GM19324 (cell line): ENCODE measurements around the gene TCEAL4.
"Not testable (repeated sequence)": the region's sequence is repeated elsewhere in the genome, so short reads cannot be mapped to it uniquely, and the experiment has no call there.

Source experiments
- ATAC-seq: cut with Tn5 transposase; IDR thresholded peaks from one replicate; pipeline ENCODE4 v1.9.1; 2021; ENCODE audit warnings: mild to moderate bottlenecking, moderate library complexity; ENCODE audit not compliant: unreplicated experiment, low FRiP score

TCEAL4 gene

DNA sequence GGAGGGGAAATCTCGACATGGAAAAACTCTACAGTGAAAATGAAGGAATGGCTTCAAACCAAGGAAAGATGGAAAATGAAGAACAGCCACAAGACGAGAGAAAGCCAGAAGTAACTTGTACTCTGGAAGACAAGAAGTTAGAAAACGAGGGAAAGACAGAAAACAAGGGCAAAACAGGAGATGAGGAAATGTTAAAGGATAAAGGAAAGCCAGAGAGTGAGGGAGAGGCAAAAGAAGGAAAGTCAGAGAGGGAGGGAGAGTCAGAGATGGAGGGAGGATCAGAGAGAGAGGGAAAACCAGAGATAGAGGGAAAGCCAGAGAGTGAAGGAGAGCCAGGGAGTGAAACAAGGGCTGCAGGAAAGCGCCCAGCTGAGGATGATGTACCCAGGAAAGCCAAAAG lies 1.3 kb downstream of the TCEAL4 start:
- ATAC-seq = no peak

- not testable (repeated sequence) for ATAC-seq
These were observed 7.0 kb downstream of the TCEAL4 start for GRCh38 chrX:103592295-103592694.

DNA sequence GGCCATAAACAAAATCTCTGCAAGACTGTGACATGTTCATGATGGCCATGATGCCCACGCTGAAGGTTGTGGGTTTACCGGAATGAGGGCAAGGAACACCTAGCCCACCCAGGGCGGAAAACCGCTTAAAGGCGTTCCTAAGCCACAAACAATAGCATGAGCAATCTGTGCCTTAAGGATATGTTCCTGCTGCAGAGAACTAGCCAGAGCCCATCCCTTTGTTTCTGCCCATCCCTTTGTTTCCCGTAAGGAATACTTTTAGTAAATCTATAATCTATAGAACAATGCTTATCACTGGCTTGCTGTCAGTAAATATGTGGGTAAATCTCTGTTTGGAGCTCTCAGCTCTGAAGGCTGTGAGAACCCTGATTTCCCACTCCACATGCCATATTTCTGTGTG lies 9.9 kb downstream of the TCEAL4 start:
- ATAC-seq = not testable (repeated sequence)

GRCh38 chrX:103607364-103608305 lies 22.3 kb downstream of the TCEAL4 start, which contains the start of gene TCEAL3:
TCEAL3 (plus strand) TSS chrX:103607963; CDS start chrX:103609065, 1,102 bp downstream.
- ATAC-seq = peak; percentile 77

DNA sequence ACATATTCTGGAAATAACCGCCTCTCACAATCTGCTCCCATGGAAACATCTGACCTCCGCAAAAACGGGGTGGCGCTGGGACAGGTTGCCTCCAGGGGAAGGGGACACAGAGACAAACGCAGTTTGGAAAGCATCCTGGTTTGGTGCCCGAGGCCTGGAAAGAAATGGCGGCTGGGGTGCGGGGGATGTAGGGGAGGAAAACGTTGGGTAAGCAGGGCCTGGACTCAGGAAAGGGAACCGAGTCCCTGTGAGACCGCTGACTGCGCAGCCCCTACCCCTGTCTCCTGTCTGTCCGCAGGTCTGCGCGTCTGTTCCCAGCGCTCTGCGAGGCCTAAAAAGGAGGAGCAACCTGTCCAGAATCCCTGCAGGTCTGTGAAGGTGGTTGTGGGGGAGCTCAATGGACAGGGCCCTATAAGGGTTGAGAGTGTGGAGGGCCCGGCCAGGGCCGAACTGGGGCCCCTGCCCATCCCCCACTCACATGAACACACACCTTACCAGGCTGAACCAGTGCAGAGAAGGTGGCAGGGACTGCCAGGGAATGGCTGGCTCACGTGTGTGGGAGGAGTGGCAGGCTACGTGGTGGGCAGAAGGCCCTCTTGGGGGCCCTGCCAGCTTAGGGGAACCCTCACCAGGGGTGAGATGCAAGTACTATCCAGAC lies 23.1 kb downstream of the TCEAL4 start:
- peak; percentile 23 for ATAC-seq

GRCh38 chrX:103610282-103610681 lies 25.0 kb downstream of the TCEAL4 start:
- no peak for ATAC-seq

DNA sequence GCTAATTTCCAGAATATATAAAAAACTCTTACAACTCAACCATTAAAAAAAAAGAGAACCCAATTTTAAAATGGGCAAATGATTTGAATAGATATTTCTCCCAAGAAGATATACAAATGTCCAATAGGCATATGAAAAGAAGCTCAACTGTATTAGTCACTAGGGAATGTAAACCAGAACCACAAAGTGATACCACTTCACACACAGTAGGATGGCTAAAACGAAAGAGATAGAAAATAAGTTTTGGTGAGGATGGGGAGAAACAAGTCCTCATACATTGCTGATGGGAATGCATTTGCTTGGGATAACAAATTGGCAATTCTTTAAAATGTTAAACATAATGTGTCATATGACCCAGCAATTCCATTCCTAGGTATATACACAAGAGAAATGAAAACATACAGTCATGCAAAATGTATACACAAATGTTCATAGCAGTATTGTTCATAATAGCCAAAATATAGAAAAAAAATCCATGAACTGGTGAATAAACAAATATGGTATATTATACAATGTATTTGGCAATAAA lies 28.1 kb downstream of the TCEAL4 start:
- no peak for ATAC-seq

GRCh38 chrX:103614999-103615398 lies 29.7 kb downstream of the TCEAL4 start:
- no peak for ATAC-seq

DNA sequence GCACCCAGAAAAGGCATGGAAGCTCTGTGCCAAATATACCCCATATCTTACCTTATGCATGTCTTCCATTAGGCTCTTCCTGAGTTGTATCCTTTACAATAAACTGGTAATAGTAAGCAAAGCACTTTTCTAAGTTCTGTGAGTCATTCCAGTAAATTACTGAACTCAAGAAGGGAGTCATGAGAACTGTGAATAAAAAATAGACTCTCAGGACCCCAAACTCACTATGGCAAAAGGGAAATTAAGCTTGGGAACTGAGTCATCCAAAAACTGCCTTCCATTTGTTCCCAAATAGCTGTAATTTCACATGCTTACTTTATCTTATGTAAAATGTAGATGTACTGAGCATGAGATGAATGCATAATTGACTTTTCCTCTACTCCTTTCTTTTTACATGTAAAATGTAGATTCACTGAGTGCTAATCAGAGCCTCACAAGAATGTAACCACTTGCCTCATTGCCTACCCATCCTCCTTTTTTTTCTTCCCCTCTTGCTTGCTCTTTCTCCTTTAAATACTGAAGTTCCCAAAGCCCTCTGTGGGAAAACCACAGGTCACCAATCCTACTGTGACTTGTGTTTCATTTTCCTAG lies 30.6 kb downstream of the TCEAL4 start:
- no peak for ATAC-seq

- no peak for ATAC-seq
These were observed 31.4 kb downstream of the TCEAL4 start for GRCh38 chrX:103616676-103617186.

- no peak for ATAC-seq
These were observed 38.8 kb downstream of the TCEAL4 start for GRCh38 chrX:103624111-103624510.

DNA sequence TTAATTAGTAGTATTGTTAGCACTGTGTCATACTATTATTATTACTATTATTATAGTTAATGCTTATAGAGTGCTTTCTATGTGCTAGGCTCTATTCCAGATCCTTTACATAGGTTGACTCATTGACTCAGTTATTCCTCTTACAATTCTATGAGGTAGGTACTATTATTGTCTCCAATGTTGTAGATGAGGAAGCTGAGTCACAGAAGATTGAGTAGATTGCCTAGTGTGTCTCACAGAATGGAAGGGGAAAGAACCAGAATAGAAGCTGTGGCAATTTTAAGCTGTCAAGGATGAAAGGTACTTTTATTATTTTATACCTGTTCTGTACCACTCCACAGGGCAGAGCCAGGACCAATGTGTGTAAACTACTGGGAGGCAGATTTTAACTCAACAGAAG lies 41.5 kb downstream of the TCEAL4 start:
- no peak for ATAC-seq

DNA sequence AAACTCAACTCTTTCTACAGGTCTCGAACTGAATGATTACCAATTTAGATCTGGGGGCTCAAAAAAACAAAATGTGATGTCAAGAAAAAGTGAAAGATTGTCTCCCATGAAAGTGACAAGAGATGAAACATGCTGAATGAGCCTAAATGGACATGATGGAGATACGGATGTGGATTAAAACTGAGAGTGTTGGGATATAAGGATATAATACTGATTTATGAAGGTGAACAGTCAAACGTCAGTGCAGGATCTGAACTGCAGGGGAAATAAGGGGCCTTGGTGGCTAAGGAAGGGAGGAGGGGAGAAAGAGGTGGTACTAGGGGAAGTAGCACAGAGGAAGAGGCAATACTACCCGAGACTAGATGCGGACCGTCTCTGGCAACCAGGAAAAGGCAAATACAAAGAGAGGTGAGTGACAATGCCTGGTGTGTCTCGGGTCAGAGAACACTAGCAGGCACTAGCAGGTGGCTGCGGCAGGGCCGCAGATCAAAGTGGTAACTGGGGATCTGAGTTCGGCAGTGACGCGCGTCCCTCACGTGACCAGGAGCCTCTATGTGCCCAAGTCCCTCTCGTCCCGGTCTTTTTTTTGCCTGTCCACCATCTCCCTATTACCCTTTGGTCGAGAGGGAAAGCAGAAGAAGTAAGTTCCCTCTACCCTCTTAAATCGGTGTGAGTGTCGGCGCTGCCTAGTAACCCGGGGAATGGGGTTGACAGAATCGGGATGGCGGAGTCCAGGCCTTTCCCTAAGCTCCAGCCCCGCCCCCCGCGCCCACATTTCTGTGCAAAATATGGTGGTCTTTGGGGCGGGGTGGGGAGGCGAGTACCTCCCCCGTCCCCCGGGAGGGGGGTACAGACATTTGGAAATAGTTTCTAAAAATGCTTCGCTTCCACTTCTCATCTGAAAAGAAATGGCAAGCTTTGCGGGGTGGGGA lies 43.3 kb downstream of the TCEAL4 start, which contains the start of gene TCEAL1:
Gene TCEAL1 (plus strand): TSS at position 590 of the 932 bp plus-strand sequence. CDS start 942 bp downstream, outside the sequence.
- ATAC-seq = peak; percentile 66

DNA sequence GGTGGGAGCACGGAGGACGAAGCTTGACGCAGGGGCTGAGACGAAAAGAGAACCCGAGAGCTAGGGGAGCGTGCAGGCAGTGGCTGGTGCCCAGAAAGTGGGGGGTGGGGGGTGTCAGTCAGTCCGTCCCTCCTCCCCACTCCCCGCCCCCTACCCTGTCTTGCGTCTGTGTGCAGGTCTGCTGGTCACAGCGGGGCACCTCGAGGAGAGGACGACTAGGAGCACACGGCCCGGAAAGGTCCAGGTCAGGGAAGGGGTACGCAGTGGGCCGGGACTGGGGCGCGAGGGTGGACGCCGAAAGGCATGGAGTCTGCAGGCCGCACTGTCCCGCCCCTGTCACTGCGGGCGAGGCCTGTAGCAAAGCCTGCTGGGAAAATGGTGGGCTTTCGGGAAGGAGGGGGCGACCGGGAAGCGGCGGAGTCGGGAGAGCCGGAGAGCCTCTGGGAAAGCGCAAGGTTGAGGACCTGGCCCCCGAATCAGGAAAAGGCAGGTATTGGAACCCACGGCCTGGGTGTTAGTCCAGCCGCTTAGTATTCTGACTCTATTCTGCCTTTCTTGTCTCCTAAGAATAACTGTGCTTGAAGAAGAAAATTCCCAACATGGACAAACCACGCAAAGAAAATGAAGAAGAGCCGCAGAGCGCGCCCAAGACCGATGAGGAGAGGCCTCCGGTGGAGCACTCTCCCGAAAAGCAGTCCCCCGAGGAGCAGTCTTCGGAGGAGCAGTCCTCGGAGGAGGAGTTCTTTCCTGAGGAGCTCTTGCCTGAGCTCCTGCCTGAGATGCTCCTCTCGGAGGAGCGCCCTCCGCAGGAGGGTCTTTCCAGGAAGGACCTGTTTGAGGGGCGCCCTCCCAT lies 44.2 kb downstream of the TCEAL4 start:
- peak; percentile 25 for ATAC-seq

DNA sequence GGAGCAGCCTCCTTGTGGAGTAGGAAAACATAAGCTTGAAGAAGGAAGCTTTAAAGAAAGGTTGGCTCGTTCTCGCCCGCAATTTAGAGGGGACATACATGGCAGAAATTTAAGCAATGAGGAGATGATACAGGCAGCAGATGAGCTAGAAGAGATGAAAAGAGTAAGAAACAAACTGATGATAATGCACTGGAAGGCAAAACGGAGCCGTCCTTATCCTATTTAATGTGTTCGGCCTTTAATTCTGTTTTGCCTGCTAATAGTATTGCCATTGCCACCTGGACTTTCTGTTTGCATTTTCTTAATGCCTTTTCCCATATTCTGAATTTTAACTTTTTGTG lies 44.8 kb downstream of the TCEAL4 start:
- no peak for ATAC-seq

DNA sequence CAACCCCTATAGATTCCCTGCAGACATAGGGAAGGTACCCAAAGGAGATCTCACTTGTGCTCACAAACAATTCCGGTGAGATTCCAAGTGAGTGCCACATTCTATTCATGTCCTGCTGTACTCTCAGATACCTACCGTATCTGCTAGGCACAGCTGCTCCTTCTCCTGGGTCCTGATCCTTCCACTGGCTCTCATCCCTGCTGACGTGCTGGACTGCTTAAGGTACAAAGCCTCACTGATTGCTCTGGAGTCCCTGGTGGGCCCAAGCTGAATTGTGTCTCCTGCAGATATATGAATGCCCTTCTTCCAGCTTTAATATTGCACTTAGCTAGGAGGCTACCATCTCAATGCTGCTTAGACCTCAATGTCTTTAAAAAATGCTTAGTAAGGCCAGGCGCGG lies 45.8 kb downstream of the TCEAL4 start:
- no peak for ATAC-seq

DNA sequence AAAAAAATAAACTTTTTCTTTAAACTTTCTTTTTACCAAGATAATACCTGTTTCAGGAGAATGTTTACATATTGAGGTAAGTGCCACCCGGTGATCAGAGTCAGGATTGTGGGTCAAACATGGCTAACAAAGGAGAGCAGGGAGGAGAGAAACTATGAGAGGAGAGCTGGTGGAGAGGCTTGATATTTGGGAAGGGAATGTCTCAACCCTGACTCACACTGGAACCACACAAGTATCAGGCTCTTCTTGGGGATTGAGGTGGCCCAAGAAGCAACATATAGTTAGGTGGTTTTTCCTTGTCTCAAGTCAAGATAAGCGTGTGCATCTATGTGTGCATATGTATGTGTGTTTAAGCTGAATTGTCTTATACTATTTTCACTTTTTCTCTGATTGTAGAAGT lies 50.1 kb downstream of the TCEAL4 start:
- ATAC-seq = no peak
